Measurements from ENCODE around the gene TAX1BP3.

The TAX1BP3 gene

GRCh38 chr17:3632287-3632686 is 36.1 kb downstream of the TAX1BP3 start:
- TF ChIP-seq MYC (IDR thresholded peaks at IDR 0.05; ENCODE audit: low read depth, low read length) (no peak), CTCF (IDR thresholded peaks at IDR 0.05; ENCODE audit: low read depth, low read length) (no peak), POLR2A (IDR thresholded peaks at IDR 0.05; ENCODE audit: extremely low read depth, insufficient read length) (no peak), MAX (IDR thresholded peaks at IDR 0.05; ENCODE audit: low read depth, low read length) (no peak)
- DNase-seq (ENCODE audit: low read depth), result no peak
- H3K4me3 ChIP-seq (ENCODE audit: low read depth, low read length), result no peak overlapping the region

GRCh38 chr17:3630781-3631180 is 37.6 kb downstream of the TAX1BP3 start:
- TF ChIP-seq MYC (IDR thresholded peaks at IDR 0.05; ENCODE audit: low read depth, low read length) (no peak), MAX (IDR thresholded peaks at IDR 0.05; ENCODE audit: low read depth, low read length) (no peak), POLR2A (IDR thresholded peaks at IDR 0.05; ENCODE audit: extremely low read depth, insufficient read length) (no peak), CTCF (IDR thresholded peaks at IDR 0.05; ENCODE audit: low read depth, low read length) (no peak)
- H3K4me3 ChIP-seq (ENCODE audit: low read depth, low read length), result no peak overlapping the region
- no peak for DNase-seq (ENCODE audit: low read depth)

GRCh38 chr17:3627769-3628167 is 40.6 kb downstream of the TAX1BP3 start:
- no peak overlapping the region for H3K4me3 ChIP-seq (ENCODE audit: low read depth, low read length)
- no peak for DNase-seq (ENCODE audit: low read depth)

GRCh38 chr17:3626831-3627768 is 41.3 kb downstream of the TAX1BP3 start:
- no peak for DNase-seq (ENCODE audit: low read depth)
- no peak for TF ChIP-seq MAX (IDR thresholded peaks at IDR 0.05; ENCODE audit: low read depth, low read length)
- TF ChIP-seq CTCF (IDR thresholded peaks at IDR 0.05; ENCODE audit: low read depth, low read length), result no peak
- no peak for TF ChIP-seq POLR2A (IDR thresholded peaks at IDR 0.05; ENCODE audit: extremely low read depth, insufficient read length)
- TF ChIP-seq MYC (IDR thresholded peaks at IDR 0.05; ENCODE audit: low read depth, low read length), result no peak
- H3K4me3 ChIP-seq (ENCODE audit: low read depth, low read length), result no peak overlapping the region

More at GRCh38 chr17:3627769-3628167, 40.6 kb downstream of the TAX1BP3 start:
- TF ChIP-seq CTCF (IDR thresholded peaks at IDR 0.05; ENCODE audit: low read depth, low read length) (no peak), MAX (IDR thresholded peaks at IDR 0.05; ENCODE audit: low read depth, low read length) (no peak), MYC (IDR thresholded peaks at IDR 0.05; ENCODE audit: low read depth, low read length) (no peak), POLR2A (IDR thresholded peaks at IDR 0.05; ENCODE audit: extremely low read depth, insufficient read length) (no peak)

GRCh38 chr17:3622977-3623594 is 45.3 kb downstream of the TAX1BP3 start:
- no peak for DNase-seq (ENCODE audit: low read depth)
- no peak overlapping the region for H3K4me3 ChIP-seq (ENCODE audit: low read depth, low read length)
- TF ChIP-seq POLR2A (IDR thresholded peaks at IDR 0.05; ENCODE audit: extremely low read depth, insufficient read length) (no peak), CTCF (IDR thresholded peaks at IDR 0.05; ENCODE audit: low read depth, low read length) (no peak), MAX (IDR thresholded peaks at IDR 0.05; ENCODE audit: low read depth, low read length) (no peak), MYC (IDR thresholded peaks at IDR 0.05; ENCODE audit: low read depth, low read length) (no peak)

Data from NB4 (cell line).